Posterior vena cava (tissue), 2 donors: ENCODE data around the gene TIPARP. TPM values are rescaled to one million over a fixed set of nuclear protein-coding genes. Genes with fewer than 3 reads are reported as not detected.

Source experiments
- DNase-seq: peaks from one replicate; pipeline ENCODE4 v3.0.0-alpha.2; 2020; ENCODE audit warnings: low spot score
- intact Hi-C, 2 donors: fragments of 100-400 bp; cut with DNase I; formaldehyde crosslinking; loops; one replicate each; pipeline versions ENCODE4 v1.14.1 to v1.14.2; 2022 to 2023
- long read RNA-seq, 2 donors: library from polyadenylated mRNA; unstranded; transcript quantifications; one replicate each; pipeline ENCODE4 v2.0.0, GENCODE V29; 2020 to 2021
- total RNA-seq, 2 donors: library from RNA; stranded (reverse); fragmentation: NEBNext Ultra II Directional; extraction: Animal tissue kit (Norgen Biotek cat#: 25700); gene quantifications; one replicate each; pipeline ENCODE4 v1.2.1, GENCODE V29; 2021
- donor health status: DM: yes; HTN: yes; CAD: no.
- donor health status: DM: yes; HTN: yes; CAD: no.

Gene TIPARP, protein sequence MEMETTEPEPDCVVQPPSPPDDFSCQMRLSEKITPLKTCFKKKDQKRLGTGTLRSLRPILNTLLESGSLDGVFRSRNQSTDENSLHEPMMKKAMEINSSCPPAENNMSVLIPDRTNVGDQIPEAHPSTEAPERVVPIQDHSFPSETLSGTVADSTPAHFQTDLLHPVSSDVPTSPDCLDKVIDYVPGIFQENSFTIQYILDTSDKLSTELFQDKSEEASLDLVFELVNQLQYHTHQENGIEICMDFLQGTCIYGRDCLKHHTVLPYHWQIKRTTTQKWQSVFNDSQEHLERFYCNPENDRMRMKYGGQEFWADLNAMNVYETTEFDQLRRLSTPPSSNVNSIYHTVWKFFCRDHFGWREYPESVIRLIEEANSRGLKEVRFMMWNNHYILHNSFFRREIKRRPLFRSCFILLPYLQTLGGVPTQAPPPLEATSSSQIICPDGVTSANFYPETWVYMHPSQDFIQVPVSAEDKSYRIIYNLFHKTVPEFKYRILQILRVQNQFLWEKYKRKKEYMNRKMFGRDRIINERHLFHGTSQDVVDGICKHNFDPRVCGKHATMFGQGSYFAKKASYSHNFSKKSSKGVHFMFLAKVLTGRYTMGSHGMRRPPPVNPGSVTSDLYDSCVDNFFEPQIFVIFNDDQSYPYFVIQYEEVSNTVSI
- total RNA-seq, result 10 to 100 TPM; 26.5 to 30.2 TPM
- long read RNA-seq, donor 1, full-length matches to known transcripts, result 2 of 7 reads
- long read RNA-seq, donor 1, partial matches to known transcripts, result 3 of 7 reads
- long read RNA-seq, donor 1, other reads (novel, unspliced or antisense), result 2 of 7 reads
- long read RNA-seq, donor 2, full-length matches to known transcripts, result 1 of 22 reads
- long read RNA-seq, donor 2, partial matches to known transcripts, result 17 of 22 reads
- long read RNA-seq, donor 2, other reads (novel, unspliced or antisense), result 4 of 22 reads

DNA sequence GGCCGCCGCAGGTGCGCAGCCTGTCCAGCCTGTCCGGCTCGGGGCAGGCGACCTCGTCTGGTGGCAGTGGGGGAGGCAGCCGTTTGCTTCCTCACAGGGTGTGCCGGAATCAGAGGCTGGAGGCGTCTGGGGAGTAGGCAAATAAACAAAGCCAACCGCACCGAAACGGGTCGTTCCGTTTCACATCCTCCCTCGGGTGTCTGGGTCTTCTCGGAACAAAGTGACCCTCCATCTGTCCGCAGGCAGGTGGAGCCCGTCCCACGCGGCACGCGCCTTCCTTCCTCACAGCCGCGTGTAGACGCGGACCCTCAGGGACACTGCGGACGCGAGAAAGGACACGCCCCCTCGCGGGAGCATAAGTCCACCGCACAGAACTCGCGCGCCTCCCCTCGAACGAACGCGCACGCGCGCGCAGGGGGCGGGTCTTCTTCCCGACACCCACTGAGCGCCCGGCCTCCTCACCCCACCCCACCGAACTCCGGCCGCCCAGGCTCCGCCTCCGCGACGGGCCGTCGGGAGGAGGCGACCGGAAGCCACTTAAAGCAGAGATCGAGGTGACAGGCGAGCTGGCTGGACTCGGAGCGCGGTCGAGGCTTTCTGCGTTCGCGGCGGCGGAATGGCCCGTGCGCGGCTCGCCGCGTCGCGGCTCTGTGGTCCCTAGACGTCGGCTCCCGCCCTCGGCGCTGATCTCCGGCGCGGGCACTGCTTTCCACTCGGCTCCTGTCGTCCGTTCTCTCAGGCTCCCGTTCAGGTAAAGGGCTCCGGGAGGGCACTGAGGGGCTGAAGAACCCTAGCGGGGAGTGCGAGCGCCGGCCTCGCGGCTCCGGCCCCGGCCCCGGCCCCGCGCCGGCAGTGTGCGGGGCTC, at the start of gene TIPARP:
Gene TIPARP (plus strand): TSS at position 545 of the 865 bp plus-strand sequence. CDS start 3,108 bp downstream, outside the sequence.
- DNase-seq, result peak; percentile 100
- intact Hi-C loops, result loop anchor here (10.0 kb wide), 4 partner anchors 119 to 461 kb away; partner anchors contain the start of genes LEKR1 (in 1 of the 2) and SSR3 (in 1 of the 2)

DNA sequence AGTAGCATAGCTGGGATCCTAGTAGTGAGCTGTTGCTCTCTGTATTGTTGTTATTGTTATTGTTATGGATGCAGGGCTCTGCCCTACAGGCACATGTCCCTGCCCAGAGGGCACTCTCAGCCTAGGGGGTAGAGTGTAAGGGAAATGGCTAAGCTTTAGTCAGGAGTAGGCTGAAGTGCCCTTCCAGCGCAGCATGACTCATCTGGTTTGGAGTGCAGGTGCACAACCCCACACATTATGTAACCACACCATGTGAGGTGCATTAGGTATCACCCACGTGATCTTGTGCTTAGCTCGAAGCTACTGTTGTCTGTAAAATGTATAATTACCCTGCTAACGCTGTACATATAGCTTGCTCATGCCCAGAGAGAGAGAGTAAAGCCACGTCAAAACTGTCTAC, 48.3 kb upstream of the TIPARP start:
- intact Hi-C loops, result no loop called here
- DNase-seq, result no peak

DNA sequence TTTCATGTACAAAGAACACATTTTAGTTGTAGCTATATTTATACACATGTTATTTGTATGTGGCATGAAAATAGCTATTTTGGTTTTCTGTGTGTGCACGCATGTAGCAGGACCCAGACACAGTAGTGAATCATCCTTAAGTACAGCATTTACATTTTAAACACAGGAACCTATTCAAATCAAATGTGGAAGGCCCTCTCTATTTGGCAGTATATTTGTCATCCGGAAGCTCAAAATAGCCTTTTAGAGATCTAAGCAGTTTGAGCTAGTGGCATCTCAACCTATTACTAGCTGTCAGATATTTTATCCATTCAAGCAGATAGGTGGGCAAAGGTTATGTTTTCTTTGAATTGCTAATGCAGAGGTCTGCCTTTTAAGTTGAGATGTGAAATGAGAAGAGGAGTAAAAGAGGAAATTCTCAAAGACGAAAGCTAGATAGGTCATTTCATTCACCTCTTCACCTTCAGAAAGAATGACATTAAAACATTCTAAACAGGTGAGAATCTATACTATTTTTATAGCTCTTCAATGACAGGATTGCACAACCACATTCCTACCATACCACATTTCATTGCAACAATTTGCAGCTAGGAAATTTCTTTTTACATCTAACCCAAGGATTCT, 46.3 kb upstream of the TIPARP start:
- intact Hi-C loops, result no loop called here
- DNase-seq, result no peak

DNA sequence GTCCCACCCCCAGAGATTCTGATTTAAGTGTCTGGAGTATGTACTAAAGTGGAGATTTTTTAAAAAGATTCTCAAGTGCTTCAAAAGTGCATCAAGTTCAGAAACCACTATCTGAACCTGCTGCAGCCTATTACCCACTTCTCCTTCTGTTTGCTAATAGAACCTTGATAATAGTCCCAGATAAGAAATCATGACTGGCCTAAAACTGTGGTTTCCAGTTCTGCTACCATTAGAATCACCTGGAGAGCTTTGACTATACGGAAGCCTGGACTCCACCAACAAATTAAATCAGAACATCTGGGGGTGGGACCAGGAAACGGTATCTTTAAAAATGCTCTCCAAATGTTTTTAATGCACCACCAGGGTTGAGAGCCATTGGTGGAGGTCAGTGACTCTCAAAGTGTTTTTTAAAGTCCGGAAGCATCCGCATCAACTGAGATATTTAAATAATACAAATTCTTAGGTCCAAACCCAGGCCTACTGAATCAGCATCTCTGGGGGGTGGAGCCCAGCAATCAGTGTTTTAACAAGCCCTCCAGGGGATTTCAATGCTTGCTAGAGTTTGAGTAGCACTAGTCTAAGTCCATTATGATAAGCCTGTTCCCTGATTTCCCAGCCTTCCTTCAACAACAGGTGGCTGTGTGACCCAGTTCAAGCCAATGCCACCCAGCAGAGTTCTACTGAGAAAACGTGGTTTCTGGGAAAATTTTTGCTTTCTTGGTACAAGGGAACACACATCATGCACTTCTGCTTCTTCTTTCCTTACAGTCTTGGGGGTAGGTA, 45.4 kb upstream of the TIPARP start:
- intact Hi-C loops, result no loop called here
- DNase-seq, result no peak

DNA sequence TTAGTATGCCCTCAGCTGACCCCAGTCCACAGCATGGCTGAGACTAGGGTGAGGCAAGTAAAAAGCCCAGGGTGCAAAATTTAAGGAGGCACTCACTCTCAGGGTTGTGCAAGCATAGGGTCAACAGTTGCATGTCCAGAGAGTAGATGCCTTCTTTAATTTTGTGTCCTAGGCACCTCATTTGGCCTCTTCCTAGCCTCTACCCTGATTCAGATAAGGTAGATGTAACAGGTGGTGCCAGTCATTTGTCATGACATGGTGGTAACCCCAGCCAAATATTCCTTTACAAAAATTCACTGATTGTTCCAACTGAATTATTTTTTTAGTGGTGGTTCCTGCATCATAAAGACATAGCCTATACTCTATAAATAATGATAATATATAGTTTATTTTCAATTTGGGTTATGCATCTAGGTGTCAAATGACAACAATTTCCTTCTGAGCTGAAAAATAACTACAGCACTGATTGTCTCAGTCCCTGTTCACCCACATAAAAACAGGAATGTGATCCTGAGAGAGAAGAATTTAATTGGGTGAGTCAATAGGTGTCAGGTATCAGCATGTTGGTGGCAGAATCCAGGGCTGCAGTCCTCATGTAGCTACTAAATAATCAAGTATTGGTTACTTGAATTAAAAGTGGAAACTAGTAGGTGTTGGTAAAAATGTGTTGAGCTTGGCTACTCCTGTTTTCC, 44.2 kb upstream of the TIPARP start:
- intact Hi-C loops, result no loop called here

DNA sequence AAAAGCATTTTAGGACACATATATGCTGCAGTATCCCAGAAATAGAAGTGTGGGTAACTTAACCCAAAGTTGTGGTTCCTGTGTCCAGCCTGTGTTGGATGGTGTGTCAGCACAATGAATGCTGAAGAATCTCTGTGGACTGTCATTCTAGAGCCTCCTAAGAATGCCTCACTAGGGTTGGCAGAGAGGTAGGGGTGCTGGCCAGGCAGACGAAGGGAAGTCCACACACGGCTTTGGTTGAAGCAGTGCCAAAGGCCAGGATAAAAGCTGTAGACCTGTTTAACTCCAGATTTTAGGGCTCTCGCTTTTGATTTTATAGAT, 43.7 kb upstream of the TIPARP start:
- no peak for DNase-seq
- intact Hi-C loops, result no loop called here

More for the DNA sequence above, 44.2 kb upstream of the TIPARP start:
- no peak for DNase-seq

DNA sequence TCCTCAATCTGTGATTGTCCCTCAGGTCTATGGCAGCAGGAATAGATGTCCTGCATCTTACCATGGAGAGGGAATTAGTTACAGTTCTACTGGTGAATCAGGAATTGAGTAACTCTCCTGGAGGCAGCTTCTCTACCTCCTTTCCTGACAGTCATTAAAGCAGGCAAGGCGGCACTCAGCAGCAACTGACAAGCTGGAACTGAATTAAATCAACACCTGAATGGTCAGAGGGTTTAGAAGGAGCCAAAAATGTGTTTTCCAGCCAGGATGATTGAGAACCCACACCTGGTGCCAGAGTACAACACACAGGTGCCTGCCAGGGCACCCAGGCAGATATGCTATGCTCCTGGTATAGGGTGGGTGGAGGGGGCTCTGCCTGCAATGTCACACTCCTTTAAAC, 43.1 kb upstream of the TIPARP start:
- intact Hi-C loops, result no loop called here
- no peak for DNase-seq

DNA sequence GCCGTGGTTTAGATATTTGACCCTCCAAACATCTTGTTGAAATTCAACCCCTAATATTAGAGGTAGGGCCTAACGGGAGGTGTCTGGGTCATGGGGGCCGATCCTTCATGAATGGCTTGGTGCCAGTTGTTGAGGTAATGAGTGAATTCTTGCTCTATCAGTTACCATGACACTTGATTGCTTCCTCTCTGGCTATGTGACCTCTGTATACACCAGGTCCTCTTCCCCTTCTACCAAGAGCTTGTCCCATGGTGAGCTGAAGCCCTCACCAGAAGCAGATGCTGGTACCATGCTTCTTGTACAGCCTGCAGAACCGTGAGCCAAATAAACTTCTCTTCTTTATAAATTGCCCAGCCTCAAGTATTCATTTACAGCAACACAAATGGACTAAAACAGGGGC, 41.8 kb upstream of the TIPARP start:
- no peak for DNase-seq
- intact Hi-C loops, result no loop called here

DNA sequence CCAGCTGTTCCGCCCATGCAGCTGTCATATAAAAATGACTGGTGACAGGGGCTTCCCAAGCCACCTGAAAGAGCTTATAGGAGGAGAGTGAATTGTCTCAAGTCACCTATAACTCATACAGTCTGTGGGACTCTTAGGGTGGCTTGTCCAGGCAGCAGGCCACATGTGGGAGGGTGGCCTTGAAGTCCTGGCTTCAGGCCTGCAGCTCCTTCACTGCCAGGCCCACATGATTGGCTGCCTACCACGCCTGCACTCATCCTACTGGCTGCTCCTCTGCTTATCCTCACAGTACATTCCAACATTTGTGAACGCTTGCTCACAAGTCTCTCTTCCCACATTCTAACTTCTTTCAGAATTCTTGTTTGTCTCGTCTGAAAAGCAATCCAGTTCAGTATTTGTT, 41.1 kb upstream of the TIPARP start:
- intact Hi-C loops, result no loop called here
- DNase-seq, result peak; percentile 92

DNA sequence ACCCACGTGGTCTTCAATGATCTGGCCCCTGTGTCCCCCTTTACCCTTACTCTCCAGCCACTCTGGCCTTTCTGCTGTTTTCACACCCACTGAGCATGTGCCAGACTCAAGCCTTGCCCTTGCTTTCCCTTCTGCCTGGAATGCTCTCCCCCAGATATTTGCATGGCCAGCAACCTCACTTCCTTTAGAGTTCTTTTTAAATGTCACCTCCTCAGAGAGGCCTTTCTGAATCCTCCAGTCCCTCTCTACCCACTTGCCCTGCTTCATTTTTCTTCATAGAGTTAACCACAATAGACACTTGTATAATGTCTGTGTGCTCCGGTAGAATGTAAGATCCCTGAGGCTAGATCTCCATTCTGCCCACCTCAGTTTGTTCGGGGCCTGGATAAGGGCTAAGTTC, 39.4 kb upstream of the TIPARP start:
- no peak for DNase-seq
- intact Hi-C loops, result no loop called here

DNA sequence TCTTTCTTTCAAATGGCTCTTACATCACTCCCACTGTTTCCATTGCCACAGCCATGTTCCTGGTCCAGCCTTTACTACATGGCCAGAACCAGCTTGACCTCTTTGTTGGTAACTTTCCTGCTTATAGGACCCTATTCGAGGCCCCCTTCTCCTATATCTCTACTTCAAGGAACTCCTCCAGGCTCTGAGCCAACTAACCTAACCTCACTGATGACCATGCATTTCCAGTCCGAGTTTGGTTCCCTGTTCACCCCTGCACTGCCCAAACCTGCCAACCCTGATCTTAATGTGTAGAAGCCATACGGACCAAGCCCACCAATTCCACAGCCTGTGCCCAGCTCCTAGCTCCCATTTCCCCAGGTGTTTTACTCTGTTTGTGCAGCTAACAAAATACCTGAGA, 38.4 kb upstream of the TIPARP start:
- no peak for DNase-seq
- intact Hi-C loops, result no loop called here

DNA sequence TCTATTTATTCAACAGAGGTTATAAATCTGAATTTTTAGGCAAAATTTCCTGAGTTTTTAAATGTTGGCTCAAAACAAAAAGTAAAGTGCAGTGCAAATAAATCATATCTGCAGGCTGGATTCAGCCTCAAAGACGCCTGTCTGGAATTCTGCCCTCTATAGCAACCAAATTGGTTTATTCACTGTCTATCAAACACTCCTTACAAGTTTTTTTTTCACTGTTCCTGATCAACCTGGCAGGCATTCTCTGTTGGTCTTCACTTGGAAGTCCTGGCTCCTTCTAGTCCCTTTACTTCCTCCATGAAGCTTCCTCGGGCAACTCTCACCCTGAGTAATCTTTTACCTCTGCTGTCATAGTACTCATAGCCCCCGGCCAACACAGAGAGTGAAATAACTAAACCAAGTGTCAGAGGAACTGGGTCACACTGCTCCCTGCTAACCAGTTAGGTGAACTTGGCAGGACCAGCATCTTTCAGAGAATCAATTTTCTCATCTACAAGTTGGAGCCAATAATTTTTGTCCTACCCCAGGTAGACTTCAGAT, 36.8 kb upstream of the TIPARP start:
- DNase-seq, result no peak

DNA sequence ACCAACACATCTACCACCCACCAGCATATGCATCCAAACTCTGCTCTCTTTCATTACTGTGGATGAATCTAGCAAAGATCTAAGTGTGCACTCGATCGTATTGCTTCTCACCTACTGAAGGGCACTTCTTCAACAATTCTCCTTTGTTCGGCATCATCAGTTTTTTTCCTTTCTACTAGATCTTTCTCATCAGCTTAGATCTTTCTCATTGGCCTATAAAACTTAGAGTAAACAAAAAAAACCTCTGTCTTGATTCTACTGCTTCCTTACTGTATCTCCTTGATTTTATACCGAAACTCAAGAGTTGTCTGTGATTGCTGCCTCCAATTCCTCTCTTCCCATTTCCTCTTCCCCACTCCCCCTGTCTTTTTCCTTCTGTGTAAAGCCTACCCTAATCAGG, 36.1 kb upstream of the TIPARP start:
- intact Hi-C loops, result no loop called here
- DNase-seq, result no peak

More for the DNA sequence above, 36.8 kb upstream of the TIPARP start:
- intact Hi-C loops, result no loop called here

DNA sequence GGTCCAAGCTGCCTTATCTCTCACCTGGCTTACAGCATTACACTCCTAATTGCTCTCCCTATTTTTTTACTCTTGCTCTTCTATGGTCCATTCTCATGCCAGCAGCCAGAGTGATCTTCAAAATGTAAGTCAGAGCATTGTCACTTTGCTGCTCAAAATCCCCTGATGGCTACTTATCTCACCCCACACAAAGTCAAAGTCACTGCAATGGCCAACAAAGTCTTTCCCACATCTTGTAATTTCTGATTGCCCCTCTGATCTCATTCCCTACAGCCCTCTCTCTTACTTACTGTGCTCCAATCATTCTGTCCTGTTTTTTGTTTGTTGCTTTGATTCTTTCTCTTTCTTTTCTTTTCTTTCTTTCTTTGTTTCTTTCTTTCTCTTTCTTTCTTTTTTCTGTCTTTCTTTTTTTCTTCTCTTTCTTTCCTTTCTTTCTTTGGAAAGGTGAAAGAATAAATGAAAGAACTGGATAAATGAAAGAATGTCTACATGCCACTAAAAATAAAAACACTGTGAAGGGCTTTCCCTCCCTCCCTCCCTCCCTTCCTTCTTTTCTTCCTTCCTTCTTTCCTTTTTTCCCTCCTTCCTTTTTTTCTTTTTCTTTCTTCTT, 34.9 kb upstream of the TIPARP start:
- DNase-seq, result no peak
- intact Hi-C loops, result no loop called here

DNA sequence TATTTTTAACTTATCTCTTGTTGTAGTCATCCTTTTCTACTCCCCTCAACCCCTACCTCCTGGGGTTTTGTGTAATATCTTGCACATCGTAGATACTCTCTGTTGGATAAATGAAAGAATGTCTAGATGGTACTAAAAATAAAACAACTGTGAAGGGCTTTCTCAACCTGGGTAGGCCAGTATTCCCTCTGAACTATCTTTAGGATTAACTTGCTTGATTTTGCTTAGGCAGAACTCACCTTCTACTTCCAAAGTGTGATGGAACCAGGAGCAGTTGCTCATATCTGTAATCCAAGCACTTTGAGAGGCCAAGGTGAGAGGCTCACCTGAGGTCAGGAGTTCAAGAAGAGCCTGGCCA, 32.8 kb upstream of the TIPARP start:
- intact Hi-C loops, result no loop called here

DNA sequence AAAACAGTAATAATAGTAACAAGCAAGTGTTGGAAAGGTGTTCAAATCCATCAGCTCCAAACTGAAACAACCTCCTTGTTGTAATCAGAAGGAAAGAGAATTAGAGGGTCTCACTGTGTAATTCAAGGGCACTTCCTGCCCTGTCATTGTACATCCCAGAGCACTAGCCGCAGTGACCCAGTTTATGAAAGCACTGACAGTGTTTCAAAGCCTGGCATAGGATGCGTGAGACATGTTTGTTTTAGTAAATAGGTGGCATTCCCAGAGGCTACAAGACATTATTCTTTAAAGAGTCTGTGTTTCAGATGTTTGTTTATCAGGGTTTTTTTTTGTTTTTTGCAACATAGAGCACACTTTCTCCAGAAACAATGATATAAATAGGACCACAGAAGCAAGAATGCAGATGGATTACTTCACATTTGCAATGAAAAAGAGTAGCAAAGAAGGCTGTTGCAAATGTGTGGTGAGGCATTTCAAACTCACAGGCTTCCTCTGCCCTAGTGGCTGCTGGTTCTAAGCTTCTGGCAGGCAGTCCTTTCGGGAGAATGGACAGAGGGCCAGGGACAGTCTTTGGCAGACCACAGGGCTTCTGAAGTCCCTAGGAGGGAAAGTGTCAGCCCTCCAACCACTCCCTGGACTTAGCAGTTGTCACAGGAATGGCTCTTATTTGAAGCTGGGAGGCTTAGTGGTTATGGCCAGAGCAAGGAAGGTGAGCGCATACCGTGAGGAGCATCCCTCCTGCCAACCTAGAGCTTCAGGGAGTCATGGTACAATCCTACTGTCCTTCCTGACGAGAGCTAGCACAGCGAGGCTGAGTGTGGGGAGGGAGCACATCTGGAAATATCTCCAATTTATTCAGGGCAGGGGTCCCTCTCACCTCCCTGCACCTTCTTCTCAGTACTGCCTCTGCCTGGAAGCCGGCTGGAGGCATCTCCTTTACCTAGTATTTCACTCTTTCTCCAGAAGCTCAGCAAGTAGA, 31.4 kb upstream of the TIPARP start:
- intact Hi-C loops, result no loop called here
- no peak for DNase-seq

More for the DNA sequence above, 32.8 kb upstream of the TIPARP start:
- DNase-seq, result no peak
